PC-3 (cell line): ENCODE results near the gene PLCE1. TPM values are rescaled to one million over a fixed set of nuclear protein-coding genes. Genes with fewer than 3 reads are reported as not detected.
A peak's percentile ranks its signal among the peaks of the same experiment; 100 is the strongest.

Experiments
- ATAC-seq: fragments of 200-7000 bp; cut with Tn5 transposase; 2 replicates; pipeline ENCODE4 v1.9.1; 2020; ENCODE audit warnings: mild to moderate bottlenecking, moderate library complexity
- BruUV-seq: library from RNA; stranded (reverse); fragments of 400-500 nt; replicated peaks from 2 replicates; lab custom pipeline; 2021; lab: Mats Ljungman, UMichigan
- CTCF ChIA-PET: fragments of 300-600 bp; sonication (Branson Sonifier 250); formaldehyde crosslinking; loops from one replicate; lab custom pipeline; 2022; ENCODE audit warnings: antibody characterized with exemption; lab: Charles Lee
- POLR2A ChIA-PET: fragments of 300-600 bp; sonication (Branson Sonifier 250); formaldehyde crosslinking; loops from one replicate; lab custom pipeline; 2022; ENCODE audit warnings: antibody characterized with exemption; ENCODE audit not compliant: unreplicated experiment; lab: Charles Lee
- DNase-seq: peaks from one replicate; pipeline ENCODE4 v3.0.0-alpha.2; 2015
- H2AFZ ChIP-seq: fragments of 300-600 bp; sonication (generic); 2 replicates; pipeline ENCODE4 v1.6.0; 2016; ENCODE audit warnings: antibody characterized with exemption, low read length
- H3F3A ChIP-seq: fragments of 300-600 bp; sonication (generic); one replicate; pipeline ENCODE4 v1.6.0; 2017; ENCODE audit warnings: antibody characterized with exemption, low read length, control low read depth, mild to moderate bottlenecking; ENCODE audit not compliant: unreplicated experiment
- H3K27ac ChIP-seq: fragments of 300-600 bp; sonication (generic); 2 replicates; pipeline ENCODE4 v1.5.1; 2016; ENCODE audit warnings: mild to moderate bottlenecking, low read length
- H3K27me3 ChIP-seq: fragments of 300-600 bp; sonication (generic); 2 replicates; pipeline ENCODE4 v1.6.1; 2016; ENCODE audit warnings: low read length, mixed read lengths
- H3K36me3 ChIP-seq: fragments of 300-600 bp; sonication (generic); 2 replicates; pipeline ENCODE4 v1.6.1; 2016; ENCODE audit warnings: low read depth, mixed run types, low read length, mixed read lengths
- H3K4me1 ChIP-seq: fragments of 300-600 bp; sonication (generic); 2 replicates; pipeline ENCODE4 v1.5.1; 2016; ENCODE audit warnings: low read length; ENCODE audit not compliant: insufficient read depth
- H3K4me2 ChIP-seq: fragments of 300-600 bp; sonication (generic); 2 replicates; pipeline ENCODE4 v1.6.0; 2016; ENCODE audit warnings: low read length
- H3K4me3 ChIP-seq: fragments of 300-600 bp; sonication (generic); 2 replicates; pipeline ENCODE4 v1.5.1; 2016; ENCODE audit warnings: mild to moderate bottlenecking, low read length, mixed read lengths
- H3K79me2 ChIP-seq: fragments of 300-600 bp; sonication (generic); 2 replicates; pipeline ENCODE4 v1.6.1; 2017; ENCODE audit warnings: low read length, mixed read lengths
- H3K9ac ChIP-seq: fragments of 300-600 bp; sonication (generic); 2 replicates; pipeline ENCODE4 v1.6.0; 2016; ENCODE audit warnings: mild to moderate bottlenecking, low read length
- H3K9me2 ChIP-seq: fragments of 300-600 bp; sonication (generic); replicated peaks from 2 replicates; pipeline ENCODE4 v1.6.1; 2016; ENCODE audit warnings: mixed run types, low read length, mixed read lengths
- H3K9me3 ChIP-seq: fragments of 300-600 bp; sonication (generic); 2 replicates; pipeline ENCODE4 v1.6.1; 2016; ENCODE audit warnings: low read length, mixed read lengths
- H4K20me1 ChIP-seq: fragments of 300-600 bp; sonication (generic); 2 replicates; pipeline ENCODE4 v1.6.1; 2016; ENCODE audit warnings: low read length, mixed read lengths
- EZH2 ChIP-seq: fragments of 300-600 bp; sonication (generic); IDR thresholded peaks from one replicate; pipeline ENCODE4 v1.6.1; 2017; ENCODE audit warnings: antibody characterized with exemption, mild to moderate bottlenecking, low read length; ENCODE audit not compliant: unreplicated experiment
- EZH2phosphoT487 ChIP-seq: fragments of 300-600 bp; sonication (generic); IDR thresholded peaks from 2 replicates; pipeline ENCODE4 v1.6.1; 2018; ENCODE audit warnings: mild to moderate bottlenecking, antibody characterized with exemption, low read length, borderline replicate concordance
- intact Hi-C: fragments of 100-400 bp; cut with micrococcal nuclease; formaldehyde crosslinking; loops from 2 replicates; pipeline ENCODE4 v1.9.0; 2023
- total RNA-seq: library from RNA; depleted of rRNA; stranded (reverse); fragments of >200 nt; gene quantifications from 2 replicates; pipeline ENCODE4 v1.2.3, GENCODE V29; 2014
- TF ChIP-seq, protein P1 (sequence below): fragments of 300-600 bp; sonication (generic); conservative IDR thresholded peaks from 2 replicates; pipeline ENCODE4 v1.5.1; 2017; ENCODE audit warnings: antibody characterized with exemption, low read depth, mild to moderate bottlenecking, low read length

Gene PLCE1
- total RNA-seq, 1 experiment from 2014 or later, result 11.4 TPM

GRCh38 chr10:94012834-94013233 lies 19.1 kb downstream of the PLCE1 start:
- intact Hi-C loops, result no loop called here
- BruUV-seq, result no TSS peak
- no peaks in the 10 kb centered on the region for H3K9me2 ChIP-seq
- no peak overlapping the region for H3K9ac ChIP-seq
- DNase-seq, result peak; percentile 33
- no peaks in the 10 kb centered on the region for H3K27me3 ChIP-seq
- H3K9me3 ChIP-seq, result no peaks in the 10 kb centered on the region
- peaks cover 14% of the 10 kb centered on the region for H3K36me3 ChIP-seq
- H3K4me2 ChIP-seq, result 0 out of 2 replicates have a peak overlapping the region, but pooled peaks have one; percentile 1
- peak; percentile 48 for ATAC-seq
- no peak overlapping the region for H3K4me3 ChIP-seq
- CTCF ChIA-PET, result no interaction called here
- H3F3A ChIP-seq, result no peaks in the 10 kb centered on the region
- H2AFZ ChIP-seq, result no peak overlapping the region
- H4K20me1 ChIP-seq, result no peaks in the 10 kb centered on the region
- TF ChIP-seq EZH2 (no peak), EZH2phosphoT487 (no peak)
- TF ChIP-seq, protein P1, sequence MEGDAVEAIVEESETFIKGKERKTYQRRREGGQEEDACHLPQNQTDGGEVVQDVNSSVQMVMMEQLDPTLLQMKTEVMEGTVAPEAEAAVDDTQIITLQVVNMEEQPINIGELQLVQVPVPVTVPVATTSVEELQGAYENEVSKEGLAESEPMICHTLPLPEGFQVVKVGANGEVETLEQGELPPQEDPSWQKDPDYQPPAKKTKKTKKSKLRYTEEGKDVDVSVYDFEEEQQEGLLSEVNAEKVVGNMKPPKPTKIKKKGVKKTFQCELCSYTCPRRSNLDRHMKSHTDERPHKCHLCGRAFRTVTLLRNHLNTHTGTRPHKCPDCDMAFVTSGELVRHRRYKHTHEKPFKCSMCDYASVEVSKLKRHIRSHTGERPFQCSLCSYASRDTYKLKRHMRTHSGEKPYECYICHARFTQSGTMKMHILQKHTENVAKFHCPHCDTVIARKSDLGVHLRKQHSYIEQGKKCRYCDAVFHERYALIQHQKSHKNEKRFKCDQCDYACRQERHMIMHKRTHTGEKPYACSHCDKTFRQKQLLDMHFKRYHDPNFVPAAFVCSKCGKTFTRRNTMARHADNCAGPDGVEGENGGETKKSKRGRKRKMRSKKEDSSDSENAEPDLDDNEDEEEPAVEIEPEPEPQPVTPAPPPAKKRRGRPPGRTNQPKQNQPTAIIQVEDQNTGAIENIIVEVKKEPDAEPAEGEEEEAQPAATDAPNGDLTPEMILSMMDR, result no peak
- peak overlapping the region; percentile 61 for H3K27ac ChIP-seq
- POLR2A ChIA-PET, result no interaction called here
- peaks cover 63% of the 10 kb centered on the region for H3K4me1 ChIP-seq
- peaks cover 46% of the 10 kb centered on the region for H3K79me2 ChIP-seq

GRCh38 chr10:94013331-94013760 lies 19.6 kb downstream of the PLCE1 start:
- BruUV-seq, result no TSS peak
- H4K20me1 ChIP-seq, result no peaks in the 10 kb centered on the region
- no peaks in the 10 kb centered on the region for H3F3A ChIP-seq
- ChIA-PET POLR2A (no interaction called here), CTCF (no interaction called here)
- peak overlapping the region; percentile 69 for H3K27ac ChIP-seq
- H3K4me1 ChIP-seq, result peaks cover 59% of the 10 kb centered on the region
- H3K9ac ChIP-seq, result no peak overlapping the region
- H3K4me2 ChIP-seq, result 0 out of 2 replicates have a peak overlapping the region, but pooled peaks have one; percentile 1
- H3K9me2 ChIP-seq, result no peaks in the 10 kb centered on the region
- TF ChIP-seq EZH2 (no peak), EZH2phosphoT487 (no peak)
- TF ChIP-seq, protein P1, result no peak
- H3K79me2 ChIP-seq, result peaks cover 46% of the 10 kb centered on the region
- peak; percentile 35 for DNase-seq
- H2AFZ ChIP-seq, result no peak overlapping the region
- intact Hi-C loops, result no loop called here
- H3K9me3 ChIP-seq, result no peaks in the 10 kb centered on the region
- H3K36me3 ChIP-seq, result peaks cover 14% of the 10 kb centered on the region
- ATAC-seq, result peak; percentile 33
- no peak overlapping the region for H3K4me3 ChIP-seq
- no peaks in the 10 kb centered on the region for H3K27me3 ChIP-seq

- intact Hi-C loops, result no loop called here
- BruUV-seq, result no TSS peak
- Histone ChIP-seq H3K9ac (no peak overlapping the region), H3F3A (no peaks in the 10 kb centered on the region), H3K27me3 (no peaks in the 10 kb centered on the region), H3K27ac (peak overlapping the region; percentile 69), H3K9me2 (no peaks in the 10 kb centered on the region), H3K79me2 (peaks cover 43% of the 10 kb centered on the region), H3K9me3 (no peaks in the 10 kb centered on the region), H2AFZ (no peak overlapping the region), H3K36me3 (peaks cover 7% of the 10 kb centered on the region), H4K20me1 (no peaks in the 10 kb centered on the region), H3K4me1 (peaks cover 57% of the 10 kb centered on the region), H3K4me3 (no peak overlapping the region), H3K4me2 (no peak overlapping the region)
- ATAC-seq (no peak), DNase-seq (no peak)
- POLR2A ChIA-PET, result no interaction called here
- CTCF ChIA-PET, result no interaction called here
- TF ChIP-seq EZH2phosphoT487 (no peak), EZH2 (no peak)
- TF ChIP-seq, protein P1, result no peak
These were observed 20.6 kb downstream of the PLCE1 start for GRCh38 chr10:94014304-94014703.
